GM12878 (cell line): Measurements from ENCODE around the gene NUP214.

Source experiments
- CREB1 ChIP-seq: IDR thresholded peaks from 2 replicates; pipeline ENCODE4 v1.6.1; 2012; ENCODE audit warnings: low read depth, mild to moderate bottlenecking, inconsistent platforms
- EGR1 ChIP-seq, 2 experiments: IDR thresholded peaks; 1 replicate in 1 of 2; 2 replicates in 1 of 2; pipeline ENCODE4 v1.6.1; 2011 to 2012; ENCODE audit warnings: low read depth in 2 of 2, low read length in 2 of 2, borderline replicate concordance in 1 of 2, mild to moderate bottlenecking in 1 of 2, moderate library complexity in 1 of 2
- JUND ChIP-seq: IDR thresholded peaks from 2 replicates; pipeline ENCODE4 v1.6.1; 2012; ENCODE audit warnings: low read depth, mild to moderate bottlenecking, low read length, improper control_type of control experiment, moderate library complexity
- RAD21 ChIP-seq: IDR thresholded peaks from 2 replicates; pipeline ENCODE4 v1.6.1; 2011; ENCODE audit warnings: mild to moderate bottlenecking, low read depth, low read length, moderate library complexity; ENCODE audit not compliant: insufficient read depth
- ZNF274 ChIP-seq: IDR thresholded peaks from one replicate; pipeline ENCODE4 v1.8.0; 2011; ENCODE audit not compliant: insufficient read length, insufficient read depth

GRCh38 chr9:131096269-131097125 lies 28.9 kb upstream of the NUP214 start, which contains the start of gene AIF1L:
- TF ChIP-seq ZNF274 = no peak
- no peak for TF ChIP-seq CREB1
- TF ChIP-seq JUND = no peak
- no peak for TF ChIP-seq RAD21
- TF ChIP-seq EGR1 (IDR thresholded peaks at IDR 0.05; ENCODE audit: borderline replicate concordance in 1 of 2, low read depth in 2 of 2, low read length in 2 of 2) = no peak
